GM12878 (cell line): ENCODE data around the gene ADAT3. TPM values are rescaled to one million over a fixed set of nuclear protein-coding genes. Genes with fewer than 3 reads are reported as not detected.

ENCODE experiments used
- BCLAF1 ChIP-seq: fragments of 450-650 bp; IDR thresholded peaks from 2 replicates; pipeline ENCODE4 v1.6.1; 2017; ENCODE audit warnings: antibody characterized with exemption, mild to moderate bottlenecking, moderate library complexity
- BMI1 ChIP-seq: fragments of 450-650 bp; IDR thresholded peaks from 2 replicates; pipeline ENCODE4 v1.6.1; 2016; ENCODE audit warnings: mild to moderate bottlenecking, moderate library complexity, borderline replicate concordance
- CBX5 ChIP-seq: sonication (generic); IDR thresholded peaks from 2 replicates; pipeline ENCODE4 v1.6.1; 2016; ENCODE audit warnings: low read depth, moderate library complexity, mild to moderate bottlenecking, inconsistent platforms
- CTCF ChIP-seq, 3 experiments: IDR thresholded peaks in 2 of 3; conservative IDR thresholded peaks in 1 of 3; 2 replicates each; pipeline ENCODE4 v1.5.1; 2011; ENCODE audit warnings: low read depth in 3 of 3, low read length in 3 of 3, mild to moderate bottlenecking in 3 of 3, control low read depth in 2 of 3, moderate library complexity in 2 of 3, inconsistent platforms in 1 of 3, mixed read lengths in 1 of 3; ENCODE audit not compliant: control insufficient read depth in 2 of 3, insufficient read depth in 1 of 3; ENCODE audit errors: extremely low read depth in 1 of 3
- ETV6 ChIP-seq, 2 experiments: fragments of 450-650 bp in 1 of 2; IDR thresholded peaks in 1 of 2; conservative IDR thresholded peaks in 1 of 2; 2 replicates each; pipeline ENCODE4 v1.6.1; 2014; ENCODE audit warnings: antibody characterized with exemption in 1 of 2, borderline replicate concordance in 1 of 2, low read depth in 1 of 2, mild to moderate bottlenecking in 1 of 2, moderate library complexity in 1 of 2
- IKZF1 ChIP-seq: fragments of 450-650 bp; conservative IDR thresholded peaks from 2 replicates; pipeline ENCODE4 v1.6.1; 2017; ENCODE audit warnings: antibody characterized with exemption, mild to moderate bottlenecking
- IRF3 ChIP-seq: fragments of 450-650 bp; IDR thresholded peaks from 2 replicates; pipeline ENCODE4 v1.6.1; 2014; ENCODE audit warnings: mild to moderate bottlenecking
- KAT2A ChIP-seq: conservative IDR thresholded peaks from 2 replicates; pipeline ENCODE4 v1.6.1; 2011; ENCODE audit warnings: low read depth, low read length; ENCODE audit not compliant: control insufficient read depth
- KLF5 ChIP-seq: fragments of 450-650 bp; IDR thresholded peaks from 2 replicates; pipeline ENCODE4 v1.6.1; 2014; ENCODE audit warnings: mild to moderate bottlenecking; ENCODE audit not compliant: partially characterized antibody
- LARP7 ChIP-seq: fragments of 450-650 bp; IDR thresholded peaks from 2 replicates; pipeline ENCODE4 v1.6.1; 2017; ENCODE audit warnings: mild to moderate bottlenecking
- MYC ChIP-seq: IDR thresholded peaks from 2 replicates; pipeline ENCODE4 v1.6.1; 2011; ENCODE audit warnings: mild to moderate bottlenecking, low read length, moderate library complexity, inconsistent platforms; ENCODE audit not compliant: insufficient read depth, insufficient replicate concordance, insufficient read length, severe bottlenecking
- NFYB ChIP-seq: IDR thresholded peaks from 2 replicates; pipeline ENCODE4 v1.6.1; 2011; ENCODE audit warnings: low read depth, mild to moderate bottlenecking, low read length, improper control_type of control experiment, moderate library complexity; ENCODE audit not compliant: insufficient read depth
- NR2F1 ChIP-seq: fragments of 450-650 bp; conservative IDR thresholded peaks from 2 replicates; pipeline ENCODE4 v1.6.1; 2017; ENCODE audit warnings: mild to moderate bottlenecking
- NRF1 ChIP-seq: conservative IDR thresholded peaks from 2 replicates; pipeline ENCODE4 v1.6.1; 2011; ENCODE audit warnings: mild to moderate bottlenecking, low read depth, low read length, improper control_type of control experiment
- POLR2A ChIP-seq: IDR thresholded peaks from 2 replicates; pipeline ENCODE4 v1.6.1; 2011; ENCODE audit warnings: low read depth, mild to moderate bottlenecking, low read length
- RBBP5 ChIP-seq: fragments of 200-600 bp; sonication (generic); conservative IDR thresholded peaks from 2 replicates; pipeline ENCODE4 v1.6.1; 2016
- USF1 ChIP-seq: IDR thresholded peaks from 2 replicates; pipeline ENCODE4 v1.6.1; 2011; ENCODE audit warnings: borderline replicate concordance, low read depth, mild to moderate bottlenecking, moderate library complexity, mixed read lengths, low read length; ENCODE audit not compliant: insufficient read depth; ENCODE audit errors: extremely low read length
- ZNF207 ChIP-seq: fragments of 450-650 bp; IDR thresholded peaks from 2 replicates; pipeline ENCODE4 v1.6.1; 2014; ENCODE audit warnings: antibody characterized with exemption, mild to moderate bottlenecking, borderline replicate concordance
- ZNF384 ChIP-seq: IDR thresholded peaks from 2 replicates; pipeline ENCODE4 v1.6.1; 2012; ENCODE audit warnings: low read depth, mild to moderate bottlenecking, low read length, improper control_type of control experiment, borderline replicate concordance
- polyA plus RNA-seq, 11 experiments: library from polyadenylated mRNA; depleted of rRNA in 4 of 11; unstranded in 6 of 11; stranded (reverse) in 5 of 11; fragments of >200 nt; fragmentation: Nextera tagmentation in 4 of 11; fragmentation: Illumina TruSeq in 1 of 11; extraction: Ambion mirVana in 4 of 11; extraction: Trizol in 1 of 11; gene quantifications; 1 replicate in 1 of 11; 2 replicates in 10 of 11; pipeline versions ENCODE4 v1.2.1 to v1.2.3, GENCODE V29; 2011 to 2016; ENCODE audit warnings: inconsistent platforms in 2 of 11, missing spikeins in 2 of 11, low read depth in 1 of 11
- total RNA-seq, 4 experiments: library from RNA; depleted of rRNA in 3 of 4; stranded (reverse); fragments of >200 nt in 3 of 4; fragmentation: Illumina TruSeq in 1 of 4; extraction: Trizol in 1 of 4; gene quantifications; 2 replicates each; pipeline versions ENCODE4 v1.2.1 to v1.2.3, GENCODE V29; 2013 to 2021

Gene ADAT3
- total and polyA plus RNA-seq, 10 of the 15 experiments (the other 5 are each of a cell fraction or from before 2014, with no cell fraction given), result 0.27 to 11.8 (median 7.7) TPM; not detected in 3

- TF ChIP-seq CTCF (IDR thresholded peaks at IDR 0.05 in 2 of 3, conservative IDR thresholded peaks at IDR 0.05 in 1 of 3; ENCODE audit: control insufficient read depth in 2 of 3, extremely low read depth in 1 of 3, insufficient read depth in 1 of 3, low read depth in 3 of 3, low read length in 3 of 3), result no peak
- no peak for TF ChIP-seq ETV6 (conservative IDR thresholded peaks at IDR 0.05 in 1 of 2, IDR thresholded peaks at IDR 0.05 in 1 of 2; ENCODE audit: borderline replicate concordance in 1 of 2, low read depth in 1 of 2)
- peak; percentile 42 for TF ChIP-seq NRF1
- no peak for TF ChIP-seq RBBP5
- no peak for TF ChIP-seq CBX5
- peak; percentile 68 for TF ChIP-seq IKZF1
- no peak for TF ChIP-seq ZNF207
- peak; percentile 89 for TF ChIP-seq MYC
- no peak for TF ChIP-seq KLF5
- TF ChIP-seq NFYB, result no peak
- TF ChIP-seq KAT2A, result no peak
- no peak for TF ChIP-seq IRF3
- no peak for TF ChIP-seq ZNF384
- no peak for TF ChIP-seq BCLAF1
- TF ChIP-seq POLR2A, result peak; percentile 57
- TF ChIP-seq USF1, result peak; percentile 60
- TF ChIP-seq BMI1, result no peak
- peak; percentile 51; the same call in 1 of the 2 replicates for TF ChIP-seq NR2F1
- peak; percentile 66 for TF ChIP-seq LARP7
These were observed 48.2 kb upstream of the ADAT3 start (continued) for GRCh38 chr19:1856698-1857603.
